22Rv1 (cell line): ENCODE measurements around the gene ZFP36L2.

Experiments used
- CTCF ChIP-seq: fragments of 450-650 bp; IDR thresholded peaks from 2 replicates; pipeline ENCODE4 v1.5.1; 2017; ENCODE audit warnings: mild to moderate bottlenecking
- ZFX ChIP-seq: fragments of 450-650 bp; IDR thresholded peaks from 2 replicates; pipeline ENCODE4 v1.6.1; 2017; ENCODE audit warnings: antibody characterized with exemption, borderline replicate concordance

GRCh38 chr2:43217228-43218154 lies 8.9 kb downstream of the ZFP36L2 start:
- no peak for TF ChIP-seq ZFX
- TF ChIP-seq CTCF: no peak
